Skin epidermis (tissue), 12 donors: ENCODE measurements around the gene PRKAR1B.
"Not testable (repeated sequence)": the region's sequence is repeated elsewhere in the genome, so short reads cannot be mapped to it uniquely, and the experiment has no call there.

ENCODE experiments used
- H3K27ac ChIP-seq, 21 experiments: fragments of 200-600 bp; sonication (generic) in 11 of 21; one replicate each; pipeline ENCODE4 v1.5.0; 2020; ENCODE audit warnings: mild to moderate bottlenecking in 3 of 21, inconsistent platforms in 2 of 21, moderate library complexity in 2 of 21
- H3K4me3 ChIP-seq, 7 experiments: fragments of 200-600 bp; sonication (generic) in 2 of 7; one replicate each; pipeline ENCODE4 v1.5.0; 2020; ENCODE audit warnings: inconsistent platforms in 2 of 7, mild to moderate bottlenecking in 2 of 7, moderate library complexity in 1 of 7

PRKAR1B gene

GRCh38 chr7:743341-744127 is 16.5 kb upstream of the PRKAR1B start:
- H3K27ac ChIP-seq, H3K4me3 ChIP-seq: not testable (repeated sequence)

GRCh38 chr7:742791-743190 is 15.7 kb upstream of the PRKAR1B start:
- H3K27ac ChIP-seq, result no peak overlapping the region

GRCh38 chr7:741850-742249 is 14.8 kb upstream of the PRKAR1B start:
- H3K27ac ChIP-seq, result no peak overlapping the region
- H3K4me3 ChIP-seq, result no peak overlapping the region

More at GRCh38 chr7:742791-743190, 15.7 kb upstream of the PRKAR1B start:
- H3K4me3 ChIP-seq, result no peak overlapping the region

- no peak overlapping the region for H3K27ac ChIP-seq
- H3K4me3 ChIP-seq, result no peak overlapping the region
Observed at GRCh38 chr7:741191-741671, 14.2 kb upstream of the PRKAR1B start.

GRCh38 chr7:739983-740942 is 13.2 kb upstream of the PRKAR1B start:
- Histone ChIP-seq H3K4me3 (no peak overlapping the region), H3K27ac (no peak overlapping the region)

GRCh38 chr7:739455-739982 is 12.4 kb upstream of the PRKAR1B start:
- Histone ChIP-seq H3K27ac (no peak overlapping the region), H3K4me3 (no peak overlapping the region)

GRCh38 chr7:738723-739454 is 11.8 kb upstream of the PRKAR1B start:
- H3K27ac ChIP-seq, result no peak overlapping the region
- H3K4me3 ChIP-seq, result no peak overlapping the region

- Histone ChIP-seq H3K27ac (no peak overlapping the region), H3K4me3 (no peak overlapping the region)
Observed at GRCh38 chr7:738241-738640, 11.2 kb upstream of the PRKAR1B start.

GRCh38 chr7:734808-735207 is 7.7 kb upstream of the PRKAR1B start:
- H3K4me3 ChIP-seq, result no peak overlapping the region
- H3K27ac ChIP-seq, result no peak overlapping the region

- H3K4me3 ChIP-seq, result no peak overlapping the region
- no peak overlapping the region for H3K27ac ChIP-seq
Observed at GRCh38 chr7:734214-734613, 7.1 kb upstream of the PRKAR1B start.

- Histone ChIP-seq H3K4me3 (no peak overlapping the region), H3K27ac (no peak overlapping the region)
Observed at GRCh38 chr7:732556-732955, 5.5 kb upstream of the PRKAR1B start.

GRCh38 chr7:732094-732541 is 5.0 kb upstream of the PRKAR1B start:
- Histone ChIP-seq H3K4me3 (no peak overlapping the region), H3K27ac (no peak overlapping the region)

- H3K4me3 ChIP-seq, result no peak overlapping the region
- no peak overlapping the region for H3K27ac ChIP-seq
Observed at GRCh38 chr7:731440-732085, 4.5 kb upstream of the PRKAR1B start.

GRCh38 chr7:730501-731439 is 3.7 kb upstream of the PRKAR1B start:
- H3K27ac ChIP-seq, result no peak overlapping the region
- H3K4me3 ChIP-seq, result no peak overlapping the region

GRCh38 chr7:729140-730000 is 2.3 kb upstream of the PRKAR1B start:
- H3K4me3 ChIP-seq, result no peak overlapping the region
- no peak overlapping the region for H3K27ac ChIP-seq

GRCh38 chr7:728602-729001 is 1.5 kb upstream of the PRKAR1B start:
- Histone ChIP-seq H3K27ac (no peak overlapping the region), H3K4me3 (no peak overlapping the region)

GRCh38 chr7:727806-728460 is 852 bp upstream of the PRKAR1B start:
- H3K27ac ChIP-seq, result peak overlapping the region in 7 of 21 experiments; percentile 20 to 93 (median 51)
- H3K4me3 ChIP-seq, result peak overlapping the region in 6 of 7 experiments; percentile 71 to 97 (median 92)
